ENCODE measurements around the gene KLK7. TPM values are rescaled to one million over a fixed set of nuclear protein-coding genes. Genes with fewer than 3 reads are reported as not detected.

The KLK7 gene
- total and polyA plus RNA-seq, 12 donors = 0.04 TPM; not detected in 11

DNA sequence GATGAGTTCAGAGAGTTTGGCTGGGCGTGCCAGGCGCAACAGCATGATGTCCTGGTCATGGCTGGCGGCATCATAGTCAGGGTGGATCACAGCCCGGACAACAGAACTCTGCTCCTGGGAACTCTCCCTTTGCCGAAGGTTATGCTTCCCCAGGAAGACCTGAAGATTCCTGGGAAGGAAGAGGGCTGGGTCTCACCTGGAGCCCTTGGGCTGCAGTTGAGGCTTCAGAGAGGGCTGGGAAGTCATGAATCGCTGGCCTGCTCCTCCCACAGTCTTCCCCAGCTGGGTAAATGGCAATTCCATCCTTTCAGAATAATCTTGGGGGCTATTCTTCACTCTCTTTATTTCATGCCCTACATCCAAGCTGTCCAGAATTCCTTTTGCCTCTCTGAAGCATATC lies 20.3 kb downstream of the KLK7 start:
- Histone ChIP-seq H3K27me3 (peaks cover 0 to 54% (median 32%) of the 10 kb centered on the region in 7 donors), H3K4me1 (no peaks in the 10 kb centered on the region), H3K9me3 (peaks cover 0 to 4% (median 0%) of the 10 kb centered on the region in 11 donors), H3K4me3 (no peak overlapping the region), H3K27ac (no peak overlapping the region), H3K36me3 (no peaks in the 10 kb centered on the region)
- no peak for DNase-seq
- 85 to 89% methylated on average over 6 of the region's 6 CpGs for WGBS, 2 donors
- TF ChIP-seq, protein P1, sequence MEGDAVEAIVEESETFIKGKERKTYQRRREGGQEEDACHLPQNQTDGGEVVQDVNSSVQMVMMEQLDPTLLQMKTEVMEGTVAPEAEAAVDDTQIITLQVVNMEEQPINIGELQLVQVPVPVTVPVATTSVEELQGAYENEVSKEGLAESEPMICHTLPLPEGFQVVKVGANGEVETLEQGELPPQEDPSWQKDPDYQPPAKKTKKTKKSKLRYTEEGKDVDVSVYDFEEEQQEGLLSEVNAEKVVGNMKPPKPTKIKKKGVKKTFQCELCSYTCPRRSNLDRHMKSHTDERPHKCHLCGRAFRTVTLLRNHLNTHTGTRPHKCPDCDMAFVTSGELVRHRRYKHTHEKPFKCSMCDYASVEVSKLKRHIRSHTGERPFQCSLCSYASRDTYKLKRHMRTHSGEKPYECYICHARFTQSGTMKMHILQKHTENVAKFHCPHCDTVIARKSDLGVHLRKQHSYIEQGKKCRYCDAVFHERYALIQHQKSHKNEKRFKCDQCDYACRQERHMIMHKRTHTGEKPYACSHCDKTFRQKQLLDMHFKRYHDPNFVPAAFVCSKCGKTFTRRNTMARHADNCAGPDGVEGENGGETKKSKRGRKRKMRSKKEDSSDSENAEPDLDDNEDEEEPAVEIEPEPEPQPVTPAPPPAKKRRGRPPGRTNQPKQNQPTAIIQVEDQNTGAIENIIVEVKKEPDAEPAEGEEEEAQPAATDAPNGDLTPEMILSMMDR (IDR thresholded peaks at IDR 0.05) = no peak
- intact Hi-C loops (cut with DNase I) = no loop called here
- no peak for ATAC-seq

DNA sequence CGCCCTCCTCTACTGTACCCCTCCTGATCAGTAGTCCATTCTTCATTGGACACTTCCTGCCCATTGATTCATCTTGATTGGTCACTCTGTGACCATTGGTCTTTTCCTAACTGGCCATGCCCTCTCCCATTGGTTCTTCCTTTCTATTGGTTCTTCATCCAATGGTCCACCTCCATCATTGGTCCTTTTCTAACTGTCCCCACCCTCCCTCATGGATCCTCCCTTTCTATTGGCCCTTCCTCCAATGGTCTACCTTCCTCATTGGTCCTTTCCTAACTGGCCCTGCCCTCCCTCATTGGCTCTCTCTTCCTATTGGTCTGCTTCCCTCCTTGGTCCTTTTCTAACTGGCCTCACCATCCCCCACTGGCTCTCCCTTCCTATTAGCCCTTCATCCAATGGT lies 21.5 kb downstream of the KLK7 start:
- ATAC-seq (no peak), DNase-seq (no peak)
- Histone ChIP-seq H3K27ac (no peak overlapping the region), H3K4me3 (no peak overlapping the region), H3K36me3 (no peaks in the 10 kb centered on the region), H3K27me3 (peaks cover 0 to 58% (median 34%) of the 10 kb centered on the region in 7 donors), H3K4me1 (no peaks in the 10 kb centered on the region), H3K9me3 (peaks cover 0 to 4% (median 0%) of the 10 kb centered on the region in 11 donors)
- WGBS, 2 donors = 85 to 95% methylated on average over 1 of the region's 1 CpG
- TF ChIP-seq, protein P1 (IDR thresholded peaks at IDR 0.05) = no peak
- intact Hi-C loops (cut with DNase I) = no loop called here

DNA sequence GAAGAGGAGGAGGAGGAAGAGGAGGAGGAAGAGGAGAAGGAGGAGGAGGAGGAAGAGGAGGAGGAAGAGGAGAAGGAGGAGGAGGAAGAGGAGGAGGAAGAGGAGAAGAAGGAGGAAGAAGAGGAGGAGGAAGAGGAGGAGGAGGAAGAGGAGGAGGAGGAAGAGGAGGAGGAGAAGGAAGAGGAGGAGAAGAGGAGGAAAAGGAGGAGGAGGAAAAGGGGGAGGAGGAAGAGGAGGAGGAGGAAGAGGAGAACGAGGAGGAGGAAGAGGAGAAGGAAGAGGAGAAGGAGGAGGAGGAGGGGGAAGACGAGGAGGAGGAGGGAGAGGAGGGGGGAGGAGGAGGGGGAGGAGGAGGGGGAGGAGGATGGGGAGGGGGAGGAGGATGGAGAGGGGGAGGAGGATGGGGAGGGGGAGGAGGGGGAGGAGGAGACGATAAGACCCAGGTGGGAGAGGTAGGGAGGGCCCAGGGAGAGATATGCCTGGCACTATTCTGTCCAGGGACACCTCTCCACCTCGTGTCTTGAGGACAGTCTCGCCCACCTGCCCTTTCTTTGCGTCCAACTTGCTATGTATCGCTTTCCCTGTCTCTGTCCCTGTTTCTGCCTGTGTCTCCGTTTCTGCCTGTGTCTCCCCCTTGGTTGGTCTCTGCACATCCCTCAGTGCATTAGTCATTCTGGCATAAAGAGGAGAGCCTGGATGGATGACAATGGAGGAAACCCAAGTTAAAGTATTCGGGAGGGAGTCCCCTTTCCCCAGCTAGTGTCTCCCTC lies 23.8 kb downstream of the KLK7 start:
- Histone ChIP-seq H3K27ac (no peak overlapping the region), H3K4me3 (no peak overlapping the region), H3K4me1 (no peaks in the 10 kb centered on the region), H3K27me3 (peaks cover 0 to 49% (median 25%) of the 10 kb centered on the region in 7 donors), H3K36me3 (no peaks in the 10 kb centered on the region), H3K9me3 (peaks cover 0 to 4% (median 0%) of the 10 kb centered on the region in 11 donors)
- intact Hi-C loops (cut with DNase I) = no loop called here
- no peak for DNase-seq
- WGBS, 2 donors = 44 to 59% methylated on average over 6 to 8 of the region's 9 CpGs
- ATAC-seq = no peak
- TF ChIP-seq, protein P1 (IDR thresholded peaks at IDR 0.05) = no peak

DNA sequence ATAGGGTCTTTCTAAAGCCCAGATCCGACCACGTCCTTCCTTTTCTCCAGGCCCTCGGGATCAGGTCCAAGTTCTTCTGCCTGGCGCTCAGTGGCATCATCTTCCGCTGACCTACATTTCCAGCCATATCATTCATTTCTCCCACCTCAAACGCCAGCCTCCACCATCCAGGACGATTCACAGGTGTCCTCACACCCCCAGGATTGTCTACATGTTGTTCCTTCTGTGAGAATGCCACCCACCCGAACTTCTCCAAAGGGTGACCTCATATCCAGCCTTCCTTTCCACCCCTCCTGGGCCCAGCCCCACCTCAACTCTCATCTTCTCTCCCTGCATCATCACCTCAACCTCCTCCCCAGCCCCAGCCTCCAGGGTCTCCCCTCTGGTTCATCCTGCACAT lies 26.1 kb downstream of the KLK7 start:
- intact Hi-C loops (cut with DNase I) = no loop called here
- WGBS, 2 donors = 71 to 73% methylated on average over 8 of the region's 8 CpGs
- H3K4me1 ChIP-seq = no peaks in the 10 kb centered on the region
- H3K9me3 ChIP-seq = peaks cover 0 to 4% (median 0%) of the 10 kb centered on the region in 11 donors
- H3K36me3 ChIP-seq = no peaks in the 10 kb centered on the region
- ATAC-seq (no peak), DNase-seq (no peak)
- H3K27me3 ChIP-seq = peaks cover 0 to 45% (median 29%) of the 10 kb centered on the region in 7 donors
- no peak overlapping the region for H3K4me3 ChIP-seq
- TF ChIP-seq, protein P1 (IDR thresholded peaks at IDR 0.05) = no peak
- H3K27ac ChIP-seq = no peak overlapping the region

All from heart right ventricle (tissue), 16 donors.